Ectodermal cell (in vitro differentiated cells): Measurements from ENCODE around the gene NEDD4L.

Source experiments
- H3K27ac ChIP-seq: 2 replicates; pipeline ENCODE4 v1.7.0; 2013; ENCODE audit warnings: mild to moderate bottlenecking, low read depth, low read length; ENCODE audit not compliant: insufficient read depth, poor library complexity, severe bottlenecking
- H3K27me3 ChIP-seq: 2 replicates; pipeline ENCODE4 v1.7.0; 2013; ENCODE audit warnings: mild to moderate bottlenecking, low read length; ENCODE audit not compliant: insufficient read depth, control insufficient read depth, poor library complexity, severe bottlenecking
- H3K36me3 ChIP-seq: one replicate; pipeline ENCODE4 v1.7.0; 2013; ENCODE audit warnings: low read length; ENCODE audit not compliant: control insufficient read depth, insufficient read depth
- H3K4me1 ChIP-seq: one replicate; pipeline ENCODE4 v1.7.0; 2013; ENCODE audit warnings: low read length; ENCODE audit not compliant: control insufficient read depth, insufficient read depth
- H3K4me3 ChIP-seq: 2 replicates; pipeline ENCODE4 v1.7.0; 2013; ENCODE audit warnings: low read depth, low read length, control low read depth; ENCODE audit not compliant: insufficient read depth
- H3K9me3 ChIP-seq: 2 replicates; pipeline ENCODE4 v1.7.0; 2013; ENCODE audit warnings: mild to moderate bottlenecking, low read length, moderate library complexity; ENCODE audit not compliant: control insufficient read depth
- WGBS, 2 experiments: methylation state at CpG; one replicate each; pipeline ENCODE4 v1.1.7; 2013; ENCODE audit warnings: missing lambda C conversion rate in 2 of 2; 5-methylcytosine and 5-hydroxymethylcytosine counted together

NEDD4L gene

DNA sequence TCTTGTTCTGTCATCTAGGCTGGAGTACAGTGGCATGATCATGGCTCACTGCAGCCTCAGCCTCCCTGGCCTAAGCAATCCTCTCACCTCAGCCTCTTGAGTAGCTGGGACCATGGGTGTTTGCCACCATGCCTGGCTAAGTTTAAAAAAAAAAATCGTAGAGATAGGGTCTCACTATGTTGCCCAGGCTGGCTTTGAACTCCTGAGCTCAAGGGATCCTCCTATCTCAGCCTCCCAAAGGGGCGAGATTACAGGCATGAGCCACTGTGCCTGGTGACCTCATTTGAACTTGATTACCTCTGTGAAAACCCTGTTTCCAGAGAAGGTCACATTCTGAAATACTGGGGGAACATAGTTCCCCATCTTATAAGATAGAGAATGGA is 190.3 kb downstream of the NEDD4L start:
- H3K4me1 ChIP-seq: no peaks in the 10 kb centered on the region
- H3K36me3 ChIP-seq: no peaks in the 10 kb centered on the region
- H3K27me3 ChIP-seq: no peaks in the 10 kb centered on the region
- no peak overlapping the region for H3K4me3 ChIP-seq
- H3K27ac ChIP-seq: no peak overlapping the region
- 86 to 92% methylated on average over 2 of the region's 2 CpGs for WGBS, 2 experiments
- H3K9me3 ChIP-seq: no peaks in the 10 kb centered on the region

DNA sequence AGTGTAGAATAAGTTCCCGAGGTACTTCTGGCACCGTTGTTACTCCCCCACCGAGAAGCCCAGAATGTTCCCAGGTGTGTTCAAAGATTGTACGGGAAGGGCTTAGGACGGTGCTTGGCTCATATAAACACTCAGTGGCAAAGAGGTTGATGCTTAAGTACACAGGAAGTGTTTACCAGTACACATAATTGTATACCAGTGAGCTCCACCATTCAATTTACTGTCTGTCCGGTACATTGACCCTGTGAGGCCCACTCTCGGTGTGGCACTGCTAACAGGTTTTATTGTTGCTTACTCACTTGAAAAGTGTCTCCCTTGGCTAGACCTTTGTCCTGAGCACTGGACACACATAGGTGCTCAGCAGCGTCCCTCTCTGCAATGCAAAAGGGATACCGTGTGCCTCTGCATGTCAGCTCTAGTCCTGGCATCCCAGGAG is 191.0 kb downstream of the NEDD4L start:
- Histone ChIP-seq H3K9me3 (no peaks in the 10 kb centered on the region), H3K36me3 (no peaks in the 10 kb centered on the region), H3K4me1 (no peaks in the 10 kb centered on the region), H3K27ac (no peak overlapping the region), H3K4me3 (no peak overlapping the region), H3K27me3 (no peaks in the 10 kb centered on the region)
- WGBS, 2 experiments: 86 to 90% methylated on average over 9 of the region's 9 CpGs

- Histone ChIP-seq H3K36me3 (no peaks in the 10 kb centered on the region), H3K9me3 (no peaks in the 10 kb centered on the region), H3K27me3 (no peaks in the 10 kb centered on the region), H3K27ac (no peak overlapping the region), H3K4me3 (no peak overlapping the region), H3K4me1 (peaks cover 6% of the 10 kb centered on the region)
- WGBS, 2 experiments: 78 to 88% methylated on average over 1 of the region's 1 CpG
These were observed 195.9 kb downstream of the NEDD4L start for GRCh38 chr18:58239879-58240278.

DNA sequence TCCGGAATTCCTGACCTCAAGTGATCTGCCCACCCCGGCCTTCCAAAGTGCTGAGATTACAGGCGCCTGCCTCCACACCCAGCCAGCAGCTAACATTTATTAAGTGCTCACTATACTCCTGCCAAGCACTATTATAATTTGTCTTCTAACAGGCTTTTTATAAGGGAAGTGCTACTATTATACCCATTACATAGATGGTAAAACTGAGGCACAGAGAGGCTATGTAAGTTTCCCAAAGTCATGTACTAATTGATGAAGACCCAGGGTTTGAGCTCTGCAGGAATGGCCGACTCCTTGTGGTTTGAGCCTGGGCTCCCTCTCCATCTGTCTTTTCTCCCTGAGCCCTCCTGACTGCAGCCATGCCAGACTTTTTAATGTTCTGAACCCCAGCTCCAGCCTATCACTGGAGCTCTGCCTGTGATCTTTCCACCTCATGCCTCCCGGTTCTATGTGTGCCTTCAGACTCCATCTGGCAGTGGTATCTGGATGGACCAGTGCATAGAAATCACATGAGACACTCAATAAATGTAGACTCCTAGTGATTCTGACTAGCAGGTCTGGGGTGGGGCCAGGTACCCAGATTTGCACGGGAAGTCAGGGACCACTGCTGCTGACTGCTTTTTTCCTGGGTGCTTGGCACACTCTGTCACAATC is 197.1 kb downstream of the NEDD4L start:
- WGBS, 2 experiments: 92 to 93% methylated on average over 6 of the region's 6 CpGs
- no peak overlapping the region for H3K27ac ChIP-seq

DNA sequence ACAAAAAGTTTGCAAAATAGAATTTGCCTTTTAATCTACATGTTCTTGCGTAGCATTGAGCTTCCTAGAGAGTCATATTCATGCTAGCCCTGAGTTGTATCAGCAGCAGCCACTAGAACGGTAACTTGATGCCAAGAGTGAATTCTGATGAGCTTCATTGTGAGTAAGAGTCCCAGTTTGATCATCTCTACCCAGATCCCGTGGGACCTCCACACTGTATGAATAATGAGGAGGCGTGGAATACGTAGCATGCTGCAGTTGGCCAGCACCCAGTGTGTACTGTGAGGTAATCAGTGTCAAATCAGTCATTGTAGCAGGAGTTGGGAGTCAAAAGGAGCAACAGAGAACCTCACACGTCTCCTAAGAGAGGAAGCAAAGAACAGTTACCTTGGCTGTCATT is 197.9 kb downstream of the NEDD4L start:
- Histone ChIP-seq H3K4me1 (peaks cover 7% of the 10 kb centered on the region), H3K9me3 (no peaks in the 10 kb centered on the region), H3K27ac (no peak overlapping the region), H3K36me3 (no peaks in the 10 kb centered on the region), H3K27me3 (no peaks in the 10 kb centered on the region), H3K4me3 (no peak overlapping the region)
- WGBS, 2 experiments: 82 to 83% methylated on average over 6 of the region's 6 CpGs

More for the DNA sequence above, 197.1 kb downstream of the NEDD4L start:
- H3K27me3 ChIP-seq: no peaks in the 10 kb centered on the region
- no peaks in the 10 kb centered on the region for H3K36me3 ChIP-seq
- no peaks in the 10 kb centered on the region for H3K9me3 ChIP-seq
- H3K4me3 ChIP-seq: no peak overlapping the region
- peaks cover 6% of the 10 kb centered on the region for H3K4me1 ChIP-seq

DNA sequence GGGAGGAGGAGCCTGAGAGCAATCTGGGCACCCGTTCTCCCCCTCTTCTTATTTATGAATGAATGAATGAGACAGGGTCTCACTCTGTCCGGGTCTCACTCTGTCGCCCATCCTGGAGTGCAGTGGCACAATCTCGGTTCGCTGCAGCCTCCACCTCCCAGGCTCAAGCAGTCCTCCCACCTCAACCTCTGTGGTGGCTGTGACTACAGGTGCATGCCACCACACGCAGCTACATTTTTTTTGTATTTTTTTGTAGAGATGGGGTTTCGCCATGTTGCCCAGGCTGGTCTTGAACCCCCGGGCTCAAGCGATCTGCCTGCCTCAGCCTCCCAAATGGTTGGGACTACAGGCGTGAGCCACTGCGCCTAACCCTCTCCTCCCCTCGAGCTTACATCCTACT is 198.4 kb downstream of the NEDD4L start:
- no peaks in the 10 kb centered on the region for H3K9me3 ChIP-seq
- no peak overlapping the region for H3K27ac ChIP-seq
- H3K4me3 ChIP-seq: no peak overlapping the region
- H3K36me3 ChIP-seq: no peaks in the 10 kb centered on the region
- H3K4me1 ChIP-seq: peaks cover 12% of the 10 kb centered on the region
- no peaks in the 10 kb centered on the region for H3K27me3 ChIP-seq
- 90 to 94% methylated on average over 12 of the region's 12 CpGs for WGBS, 2 experiments

DNA sequence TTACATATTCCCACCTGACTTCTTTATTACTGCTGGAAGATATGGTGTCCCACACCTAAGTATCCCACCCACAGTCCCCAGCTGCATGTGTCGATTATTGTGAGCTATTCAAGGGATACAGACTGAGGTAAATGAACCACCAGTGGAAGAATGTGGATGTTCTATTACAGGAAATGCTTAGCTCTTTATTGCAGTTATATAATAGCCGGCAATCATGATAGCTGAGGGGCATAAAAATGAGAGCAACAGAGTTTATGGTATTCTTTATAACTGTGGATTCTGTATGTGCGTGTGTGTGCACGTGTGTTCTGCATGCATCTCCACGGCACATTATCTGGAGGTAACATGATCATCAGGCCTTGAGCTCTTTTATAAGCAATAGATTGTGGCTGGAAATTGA is 198.9 kb downstream of the NEDD4L start:
- 86 to 89% methylated on average over 5 of the region's 5 CpGs for WGBS, 2 experiments
- no peak overlapping the region for H3K27ac ChIP-seq
- no peak overlapping the region for H3K4me3 ChIP-seq
- peaks cover 16% of the 10 kb centered on the region for H3K4me1 ChIP-seq
- no peaks in the 10 kb centered on the region for H3K9me3 ChIP-seq
- H3K36me3 ChIP-seq: no peaks in the 10 kb centered on the region
- no peaks in the 10 kb centered on the region for H3K27me3 ChIP-seq

- H3K4me3 ChIP-seq: no peak overlapping the region
- H3K36me3 ChIP-seq: no peaks in the 10 kb centered on the region
- no peaks in the 10 kb centered on the region for H3K9me3 ChIP-seq
- H3K4me1 ChIP-seq: peaks cover 16% of the 10 kb centered on the region
- H3K27ac ChIP-seq: no peak overlapping the region
- WGBS, 2 experiments: 95 to 96% methylated on average over 4 to 5 of the region's 5 CpGs
- H3K27me3 ChIP-seq: no peaks in the 10 kb centered on the region
These were observed 199.4 kb downstream of the NEDD4L start for GRCh38 chr18:58243401-58243800.

DNA sequence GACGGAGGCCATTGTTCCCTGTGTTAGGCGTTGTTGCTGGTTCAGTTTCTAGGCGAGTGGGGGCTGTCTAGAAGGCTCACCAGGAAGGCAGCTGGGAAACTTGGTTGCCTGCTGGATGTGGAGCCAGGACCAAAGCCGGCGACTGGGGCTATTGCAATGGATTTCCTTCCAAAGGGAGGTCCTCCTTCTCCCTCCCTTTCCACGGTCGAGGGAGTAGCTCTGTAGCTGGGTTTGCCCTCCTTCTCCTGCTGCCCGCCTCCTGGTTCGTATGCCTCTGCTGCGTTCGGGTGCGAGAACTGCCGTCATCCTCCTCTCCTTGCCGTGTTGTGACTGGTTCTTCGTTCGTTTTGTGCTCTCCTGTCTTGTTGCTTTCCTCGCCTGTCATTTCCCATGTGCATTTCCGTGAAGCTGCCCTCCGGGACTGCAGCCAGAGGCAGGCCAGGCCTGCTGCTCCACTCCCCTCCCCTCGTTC is 203.4 kb downstream of the NEDD4L start:
- peak overlapping the region; percentile 1 for H3K4me3 ChIP-seq
- H3K36me3 ChIP-seq: no peaks in the 10 kb centered on the region
- H3K4me1 ChIP-seq: peaks cover 10% of the 10 kb centered on the region
- H3K27me3 ChIP-seq: no peaks in the 10 kb centered on the region
- 27 to 30% methylated on average over 20 of the region's 20 CpGs for WGBS, 2 experiments
- H3K27ac ChIP-seq: peak overlapping the region; percentile 42
- H3K9me3 ChIP-seq: no peaks in the 10 kb centered on the region

GRCh38 chr18:58249712-58250111 is 205.7 kb downstream of the NEDD4L start:
- H3K4me3 ChIP-seq: no peak overlapping the region
- no peak overlapping the region for H3K27ac ChIP-seq
- H3K36me3 ChIP-seq: no peaks in the 10 kb centered on the region
- no peaks in the 10 kb centered on the region for H3K27me3 ChIP-seq
- peaks cover 23% of the 10 kb centered on the region for H3K4me1 ChIP-seq
- 95 to 97% methylated on average over 1 of the region's 1 CpG for WGBS, 2 experiments
- H3K9me3 ChIP-seq: no peaks in the 10 kb centered on the region
